Neural cell (in vitro differentiated cells): ENCODE results near the gene CAGE1.

Source experiments
- EP300 ChIP-seq: fragments of 450-650 bp; conservative IDR thresholded peaks from 2 replicates; pipeline ENCODE4 v1.6.1; 2014; ENCODE audit warnings: antibody characterized with exemption, mild to moderate bottlenecking, moderate library complexity; ENCODE audit not compliant: poor library complexity, severe bottlenecking
- POLR2AphosphoS5 ChIP-seq: IDR thresholded peaks from 2 replicates; pipeline ENCODE4 v1.6.1; 2012
- TAF1 ChIP-seq: IDR thresholded peaks from 2 replicates; pipeline ENCODE4 v1.6.1; 2012; ENCODE audit warnings: low read depth
- TF ChIP-seq, protein P1 (sequence below): fragments of 450-650 bp; IDR thresholded peaks from 2 replicates; pipeline ENCODE4 v1.5.1; 2014; ENCODE audit warnings: antibody characterized with exemption, mild to moderate bottlenecking, moderate library complexity; ENCODE audit not compliant: poor library complexity, severe bottlenecking

DNA sequence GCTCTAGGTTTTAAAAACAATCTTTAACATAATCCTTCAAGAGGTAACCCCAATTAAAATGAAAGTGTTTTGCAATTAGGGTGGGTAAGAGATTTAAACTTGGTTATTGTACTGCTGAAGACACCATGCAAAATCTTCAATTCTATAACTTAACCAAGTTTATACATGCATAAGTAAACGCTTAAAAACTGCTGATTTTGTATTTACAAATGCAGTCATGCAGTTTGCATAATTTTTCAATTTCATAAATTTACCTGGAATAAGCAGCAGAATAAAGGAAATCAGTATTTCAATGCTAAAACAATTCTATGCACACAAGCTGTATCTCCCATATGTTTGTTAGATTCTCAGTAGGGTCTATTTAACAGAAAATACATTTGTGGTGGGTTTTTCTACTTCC lies 99.5 kb downstream of the CAGE1 start:
- TF ChIP-seq, protein P1, sequence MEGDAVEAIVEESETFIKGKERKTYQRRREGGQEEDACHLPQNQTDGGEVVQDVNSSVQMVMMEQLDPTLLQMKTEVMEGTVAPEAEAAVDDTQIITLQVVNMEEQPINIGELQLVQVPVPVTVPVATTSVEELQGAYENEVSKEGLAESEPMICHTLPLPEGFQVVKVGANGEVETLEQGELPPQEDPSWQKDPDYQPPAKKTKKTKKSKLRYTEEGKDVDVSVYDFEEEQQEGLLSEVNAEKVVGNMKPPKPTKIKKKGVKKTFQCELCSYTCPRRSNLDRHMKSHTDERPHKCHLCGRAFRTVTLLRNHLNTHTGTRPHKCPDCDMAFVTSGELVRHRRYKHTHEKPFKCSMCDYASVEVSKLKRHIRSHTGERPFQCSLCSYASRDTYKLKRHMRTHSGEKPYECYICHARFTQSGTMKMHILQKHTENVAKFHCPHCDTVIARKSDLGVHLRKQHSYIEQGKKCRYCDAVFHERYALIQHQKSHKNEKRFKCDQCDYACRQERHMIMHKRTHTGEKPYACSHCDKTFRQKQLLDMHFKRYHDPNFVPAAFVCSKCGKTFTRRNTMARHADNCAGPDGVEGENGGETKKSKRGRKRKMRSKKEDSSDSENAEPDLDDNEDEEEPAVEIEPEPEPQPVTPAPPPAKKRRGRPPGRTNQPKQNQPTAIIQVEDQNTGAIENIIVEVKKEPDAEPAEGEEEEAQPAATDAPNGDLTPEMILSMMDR: no peak
- TF ChIP-seq TAF1 (no peak), POLR2AphosphoS5 (no peak), EP300 (no peak)
